Nucleus accumbens (tissue), 56 donors: Measurements from ENCODE around the gene DOCK3.

Experiments
- DNase-seq, 56 donors: peaks; one replicate each; lab custom pipeline; 2025; lab: John Stamatoyannopoulos, UW

Gene DOCK3, protein sequence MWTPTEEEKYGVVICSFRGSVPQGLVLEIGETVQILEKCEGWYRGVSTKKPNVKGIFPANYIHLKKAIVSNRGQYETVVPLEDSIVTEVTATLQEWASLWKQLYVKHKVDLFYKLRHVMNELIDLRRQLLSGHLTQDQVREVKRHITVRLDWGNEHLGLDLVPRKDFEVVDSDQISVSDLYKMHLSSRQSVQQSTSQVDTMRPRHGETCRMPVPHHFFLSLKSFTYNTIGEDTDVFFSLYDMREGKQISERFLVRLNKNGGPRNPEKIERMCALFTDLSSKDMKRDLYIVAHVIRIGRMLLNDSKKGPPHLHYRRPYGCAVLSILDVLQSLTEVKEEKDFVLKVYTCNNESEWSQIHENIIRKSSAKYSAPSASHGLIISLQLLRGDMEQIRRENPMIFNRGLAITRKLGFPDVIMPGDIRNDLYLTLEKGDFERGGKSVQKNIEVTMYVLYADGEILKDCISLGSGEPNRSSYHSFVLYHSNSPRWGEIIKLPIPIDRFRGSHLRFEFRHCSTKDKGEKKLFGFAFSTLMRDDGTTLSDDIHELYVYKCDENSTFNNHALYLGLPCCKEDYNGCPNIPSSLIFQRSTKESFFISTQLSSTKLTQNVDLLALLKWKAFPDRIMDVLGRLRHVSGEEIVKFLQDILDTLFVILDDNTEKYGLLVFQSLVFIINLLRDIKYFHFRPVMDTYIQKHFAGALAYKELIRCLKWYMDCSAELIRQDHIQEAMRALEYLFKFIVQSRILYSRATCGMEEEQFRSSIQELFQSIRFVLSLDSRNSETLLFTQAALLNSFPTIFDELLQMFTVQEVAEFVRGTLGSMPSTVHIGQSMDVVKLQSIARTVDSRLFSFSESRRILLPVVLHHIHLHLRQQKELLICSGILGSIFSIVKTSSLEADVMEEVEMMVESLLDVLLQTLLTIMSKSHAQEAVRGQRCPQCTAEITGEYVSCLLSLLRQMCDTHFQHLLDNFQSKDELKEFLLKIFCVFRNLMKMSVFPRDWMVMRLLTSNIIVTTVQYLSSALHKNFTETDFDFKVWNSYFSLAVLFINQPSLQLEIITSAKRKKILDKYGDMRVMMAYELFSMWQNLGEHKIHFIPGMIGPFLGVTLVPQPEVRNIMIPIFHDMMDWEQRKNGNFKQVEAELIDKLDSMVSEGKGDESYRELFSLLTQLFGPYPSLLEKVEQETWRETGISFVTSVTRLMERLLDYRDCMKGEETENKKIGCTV (N-terminal part only)

DNA sequence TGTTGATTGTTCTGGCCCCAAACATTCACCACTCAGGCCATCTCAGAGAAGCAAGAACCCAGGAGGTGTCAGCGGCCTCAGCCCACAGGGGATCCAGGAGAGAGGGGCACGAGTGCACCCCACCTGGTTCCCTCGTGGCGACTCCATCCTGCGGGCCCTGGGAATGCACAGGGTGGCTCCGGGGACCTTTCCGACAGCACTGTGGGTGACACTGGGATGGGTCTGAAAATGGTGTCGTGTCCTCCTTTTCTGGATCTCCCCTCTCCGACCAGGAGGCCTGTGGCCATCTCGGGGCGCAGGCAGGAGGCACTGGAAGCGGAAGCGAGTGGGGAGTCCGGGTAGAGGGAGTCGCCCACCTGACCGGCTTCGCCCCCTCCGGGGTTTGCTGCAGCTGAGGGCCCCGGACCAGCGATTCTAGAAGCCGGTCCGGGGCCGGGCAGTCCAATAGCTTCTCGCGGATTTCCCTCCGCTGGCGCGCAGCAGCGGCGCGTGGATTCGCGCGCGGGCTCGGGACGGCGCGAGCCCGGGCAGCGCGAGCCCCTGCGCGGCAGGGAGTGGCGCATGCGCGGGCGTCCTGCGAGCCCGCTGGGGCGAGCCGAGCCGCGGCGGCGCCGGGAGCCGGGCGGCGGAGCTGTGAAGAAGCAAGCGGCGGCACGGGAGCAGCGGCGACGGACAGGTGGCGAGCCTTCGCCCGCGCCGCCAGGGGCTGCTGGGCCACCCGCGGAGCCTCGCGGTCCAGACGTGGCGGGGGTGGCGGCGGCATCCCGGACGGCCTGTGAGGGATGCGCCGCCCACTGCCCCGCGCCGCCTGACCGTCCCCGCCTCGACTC lies at the start of gene DOCK3:
Gene DOCK3 (plus strand): TSS at position 579 of the 830 bp plus-strand sequence. CDS start 337 bp downstream, outside the sequence.
- peak in 40 of 56 donors; percentile 19 to 79 (median 48) for DNase-seq

DNA sequence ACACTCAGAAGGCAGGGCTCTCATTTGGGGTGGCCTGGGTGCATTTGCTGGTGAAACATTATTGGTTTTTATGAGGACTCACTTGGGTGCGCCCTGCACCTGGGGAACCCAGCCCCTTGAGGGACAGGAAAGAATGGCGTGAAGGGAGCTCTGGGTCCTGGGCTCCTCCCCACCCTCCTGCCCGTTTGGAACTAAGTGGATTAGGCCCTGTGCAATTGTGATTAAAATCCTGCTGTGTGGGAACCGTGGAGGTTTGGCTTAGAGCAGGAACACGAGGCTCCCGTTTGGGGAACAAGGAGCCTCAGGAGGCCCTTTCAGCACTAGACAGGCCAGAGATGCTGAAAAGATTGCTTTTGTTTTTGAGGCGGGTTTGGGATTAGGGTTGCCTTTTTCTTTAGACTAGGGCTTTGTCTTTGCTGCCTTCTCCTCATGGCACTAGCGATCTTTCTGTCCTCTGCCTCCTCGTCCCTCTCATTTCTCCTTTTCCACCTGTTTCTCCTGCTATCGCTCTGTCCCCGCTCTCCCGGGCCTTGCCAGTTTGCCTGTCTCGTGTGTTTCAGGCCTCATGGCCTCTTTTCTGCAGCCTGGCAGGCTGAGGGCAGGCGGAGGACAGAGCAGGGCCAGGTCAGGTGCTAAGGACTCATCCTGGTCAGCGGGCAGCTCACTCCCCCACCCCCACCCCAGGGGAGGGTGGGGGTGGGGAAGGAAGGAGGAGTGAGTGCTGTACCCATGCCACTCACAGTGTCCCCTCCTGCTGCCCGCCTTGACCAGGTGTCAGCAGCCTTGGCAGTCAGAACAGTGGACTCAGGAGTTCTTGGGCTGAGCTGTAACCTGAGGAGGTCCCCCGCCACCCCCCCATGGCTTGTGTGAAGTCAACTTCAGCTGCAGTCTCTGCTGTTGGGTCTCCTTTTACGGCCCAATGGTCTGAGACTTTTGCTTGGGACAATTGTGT lies 49.2 kb upstream of the DOCK3 start:
- DNase-seq = no peak

DNA sequence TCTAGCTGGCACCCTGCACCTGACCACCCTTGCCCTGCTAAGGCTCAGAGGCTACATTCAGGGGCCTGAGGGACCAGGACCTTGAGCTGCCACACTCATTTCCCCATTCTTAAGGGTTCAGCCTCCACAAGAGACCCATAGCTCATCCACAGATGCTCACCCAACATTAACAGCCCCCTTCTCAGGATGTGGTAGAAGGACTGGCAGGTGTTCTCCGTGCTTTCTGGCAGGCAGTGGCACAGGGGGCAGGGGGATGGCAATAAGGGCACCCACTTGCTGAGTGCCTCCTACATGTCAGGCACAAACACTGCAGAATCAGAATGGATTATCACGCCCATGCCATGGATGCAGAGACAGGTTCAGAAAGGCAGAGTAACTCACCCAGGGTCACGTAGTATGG lies 48.3 kb upstream of the DOCK3 start:
- no peak for DNase-seq

DNA sequence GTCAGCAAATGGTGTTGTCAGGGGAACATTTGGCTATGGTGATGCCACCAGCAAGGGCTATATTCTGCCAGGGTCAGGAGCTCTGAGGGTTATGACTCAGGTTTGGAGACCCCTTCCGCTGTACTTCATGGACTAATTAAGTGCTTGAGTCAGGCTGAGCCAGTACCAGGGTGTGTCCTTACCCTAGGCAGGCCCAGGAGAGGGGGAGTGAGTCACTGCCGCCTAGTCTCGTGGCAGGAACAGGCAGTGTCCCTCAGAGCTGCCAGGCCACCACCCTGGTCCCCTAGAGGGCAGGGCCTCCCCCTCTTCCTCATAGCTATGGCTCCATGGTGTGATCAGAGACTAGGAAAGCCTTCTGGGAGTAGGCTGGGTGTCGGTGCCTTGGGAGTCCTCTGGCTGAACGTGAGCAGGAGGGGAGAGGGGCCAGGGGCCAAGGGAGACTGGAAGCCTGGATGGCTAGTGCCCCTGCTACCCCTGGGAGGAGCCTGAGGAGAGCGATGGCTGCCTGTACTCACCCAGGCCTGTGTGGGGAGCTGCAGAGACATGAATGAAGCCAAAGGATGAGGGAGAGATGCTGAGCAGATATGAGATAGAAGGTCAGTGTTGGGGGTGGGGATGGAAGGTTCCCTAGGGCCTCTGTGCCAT lies 47.2 kb upstream of the DOCK3 start:
- peak in 19 of 56 donors; percentile 13 to 50 (median 30) for DNase-seq

DNA sequence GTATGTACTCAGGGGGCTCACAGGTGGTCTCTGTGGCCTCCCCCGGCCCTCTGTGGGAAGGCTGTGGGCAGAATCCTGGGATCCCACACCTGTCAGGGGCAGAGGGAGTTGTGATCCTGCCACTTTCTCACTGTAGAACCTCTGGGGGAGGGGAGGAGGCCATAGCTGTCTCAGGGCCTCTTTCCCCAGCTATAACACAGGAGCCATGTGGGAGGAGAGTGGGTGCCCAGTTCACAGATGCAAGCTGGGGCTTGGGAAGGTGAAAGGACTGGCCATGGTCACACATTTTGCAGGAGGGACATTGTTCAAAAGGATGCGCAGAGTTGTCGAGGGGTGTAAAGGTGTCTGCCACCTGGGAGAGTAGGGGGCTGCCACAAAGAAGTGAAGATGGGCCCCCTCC lies 46.1 kb upstream of the DOCK3 start:
- DNase-seq = no peak

DNA sequence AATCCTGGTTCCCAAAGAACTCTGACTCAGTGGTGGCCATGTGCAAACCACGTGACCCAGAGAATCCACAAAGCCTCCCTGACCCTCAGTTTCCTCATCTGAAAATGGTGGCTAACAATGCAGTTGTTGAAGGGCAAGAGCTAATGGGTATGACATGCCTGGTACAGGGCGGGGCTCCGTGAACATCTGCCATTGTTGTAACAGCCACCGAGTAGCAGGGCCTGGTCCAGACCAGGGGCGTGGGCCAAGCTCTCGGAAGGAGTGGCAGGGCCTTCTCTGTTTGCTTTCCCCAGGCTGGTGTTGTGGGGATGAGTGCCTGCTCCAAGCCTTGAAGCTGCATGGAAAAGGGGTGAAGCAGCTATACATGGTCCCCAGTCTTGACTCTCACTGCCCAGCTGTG lies 44.3 kb upstream of the DOCK3 start:
- no peak for DNase-seq

DNA sequence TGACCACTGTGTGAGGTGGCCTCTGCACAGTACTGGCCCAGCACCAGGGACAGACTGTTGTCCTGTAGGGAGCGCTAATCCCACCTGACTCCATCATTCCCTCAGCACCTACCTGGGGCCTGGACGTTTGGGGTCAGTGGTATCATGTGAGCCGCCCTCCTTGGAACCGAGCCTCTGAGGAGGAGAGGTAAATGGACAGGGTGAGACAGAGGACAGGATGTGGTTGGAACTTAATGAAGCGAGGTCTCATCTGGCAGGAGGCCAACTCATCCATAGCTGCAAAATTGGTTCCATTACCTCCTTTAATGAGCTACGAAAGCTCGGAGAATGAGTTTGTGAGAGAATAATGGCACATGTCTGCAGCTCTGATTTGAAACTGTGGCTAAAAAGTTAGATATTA lies 43.9 kb upstream of the DOCK3 start:
- DNase-seq = no peak

DNA sequence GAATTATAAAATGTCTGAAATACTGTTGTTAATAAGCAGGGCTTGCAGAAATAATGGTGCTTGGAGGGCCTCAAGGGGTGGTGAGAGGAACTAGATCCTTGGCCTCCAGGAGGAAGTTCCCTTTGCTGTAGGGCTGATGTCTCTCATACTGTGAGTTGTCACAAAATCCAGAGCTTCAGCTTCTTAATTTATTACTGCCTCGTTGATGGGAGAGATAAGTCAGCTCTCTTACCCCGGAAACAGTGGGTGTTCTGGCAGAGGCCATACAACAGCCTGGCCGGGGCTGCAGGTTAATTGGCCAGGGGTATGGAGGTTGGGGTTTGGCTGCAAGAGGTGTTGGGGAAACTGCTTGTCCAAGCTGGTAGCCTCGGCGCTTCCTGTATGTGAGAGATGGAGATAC lies 42.3 kb upstream of the DOCK3 start:
- DNase-seq = no peak

DNA sequence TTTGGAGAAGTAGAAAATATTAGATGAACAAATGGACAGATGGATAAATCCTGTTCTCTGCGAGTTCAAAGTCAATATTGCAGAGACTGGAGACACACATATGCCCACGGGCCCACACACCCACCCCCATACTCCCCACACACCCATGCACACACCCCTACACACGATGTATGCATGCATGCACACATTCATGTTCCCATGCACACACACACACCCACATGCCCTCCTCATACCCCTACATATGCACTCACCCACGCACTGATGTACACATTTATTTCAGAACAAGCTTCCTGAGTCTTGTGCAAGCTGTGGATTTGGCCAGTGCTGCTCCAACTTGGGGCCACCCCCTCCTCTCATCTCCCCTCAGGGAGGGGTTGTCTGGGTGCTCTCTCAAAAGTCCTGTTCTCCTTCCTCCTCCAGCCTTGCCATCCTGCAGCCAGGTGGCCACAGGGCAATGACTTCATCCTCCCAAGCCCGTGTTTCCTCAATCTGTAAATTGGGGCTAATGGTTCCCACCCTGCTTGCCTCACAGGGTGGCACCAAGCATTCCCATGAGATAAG lies 41.4 kb upstream of the DOCK3 start:
- DNase-seq = no peak

DNA sequence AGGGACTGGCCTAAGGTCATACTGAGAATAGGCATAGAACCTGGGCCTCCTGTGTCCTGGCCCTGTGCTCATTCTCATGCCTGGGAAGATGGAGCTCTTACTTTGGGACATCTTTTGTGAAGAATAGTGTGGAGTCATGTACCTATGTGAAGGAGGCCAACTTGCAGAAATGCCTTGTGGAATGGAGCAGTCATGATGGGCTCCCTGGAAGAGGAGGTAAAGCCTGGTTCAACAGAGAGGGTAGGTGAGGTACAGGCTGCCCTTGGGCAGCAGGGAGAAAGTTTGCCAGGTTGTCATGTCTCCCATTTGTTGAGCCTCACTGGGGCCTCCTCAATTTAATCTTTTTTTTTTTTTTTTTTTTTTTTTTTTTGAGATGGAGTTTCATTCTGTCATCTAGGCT lies 39.7 kb upstream of the DOCK3 start:
- no peak for DNase-seq

DNA sequence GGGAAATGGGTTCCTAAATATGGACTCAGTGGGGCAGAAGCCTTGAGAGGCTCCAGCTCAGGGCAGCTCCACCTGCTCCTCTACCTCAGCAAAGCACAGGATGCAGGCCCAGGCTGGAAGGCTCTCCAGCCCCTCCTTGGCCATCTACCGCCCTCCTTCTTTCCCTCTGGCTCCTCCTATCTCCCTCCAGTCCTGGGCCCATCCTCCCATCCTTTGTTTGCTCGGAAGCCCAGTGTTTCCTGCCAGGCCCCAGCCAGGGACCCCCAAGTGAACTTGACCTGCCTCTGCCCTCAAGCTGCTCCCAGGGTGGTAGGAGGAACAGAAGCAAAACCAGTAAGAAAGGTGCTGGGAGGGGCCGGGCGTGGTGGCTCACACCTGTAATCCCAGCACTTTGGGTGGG lies 37.7 kb upstream of the DOCK3 start:
- no peak for DNase-seq

DNA sequence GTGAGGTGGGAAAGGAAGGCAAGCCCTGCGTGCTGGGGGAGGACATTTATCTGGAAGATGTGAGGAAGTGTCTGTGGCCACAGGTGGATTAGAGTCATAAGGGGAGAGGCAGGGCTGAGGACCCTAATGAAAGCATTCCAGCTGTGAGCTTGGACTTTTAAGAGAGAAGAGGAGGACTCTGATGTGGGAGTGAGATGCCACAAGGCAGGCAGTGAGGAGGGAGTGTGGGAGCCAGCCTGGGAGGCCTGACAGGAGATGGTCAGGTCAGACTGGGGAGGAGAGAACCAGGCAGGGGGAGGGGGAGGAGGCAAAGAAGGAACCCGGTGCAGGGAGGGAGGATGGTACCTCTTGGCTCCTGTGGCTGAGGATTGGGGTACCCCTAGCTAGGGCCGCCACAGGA lies 36.8 kb upstream of the DOCK3 start:
- DNase-seq = no peak

DNA sequence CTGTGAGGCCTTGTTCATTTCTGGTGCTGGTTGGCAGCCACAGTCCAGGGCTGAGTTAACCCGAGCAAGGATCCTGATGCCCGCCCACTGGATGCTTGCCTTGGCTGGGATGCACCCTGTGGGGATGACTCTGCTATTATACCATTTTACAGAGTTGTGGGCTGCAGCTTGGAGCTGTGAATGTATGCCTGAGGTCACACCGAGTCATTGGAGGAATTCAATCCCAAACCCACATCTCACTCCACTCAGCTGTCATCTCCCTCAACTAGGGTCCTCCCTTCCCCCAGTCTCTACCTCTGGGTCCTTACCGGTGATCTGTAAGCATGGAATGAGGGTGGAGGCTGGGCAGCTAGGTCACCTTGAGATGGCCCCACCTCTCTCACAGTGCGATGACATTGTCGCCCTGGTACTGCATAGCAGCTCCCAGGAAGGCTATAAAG lies 35.7 kb upstream of the DOCK3 start:
- no peak for DNase-seq

DNA sequence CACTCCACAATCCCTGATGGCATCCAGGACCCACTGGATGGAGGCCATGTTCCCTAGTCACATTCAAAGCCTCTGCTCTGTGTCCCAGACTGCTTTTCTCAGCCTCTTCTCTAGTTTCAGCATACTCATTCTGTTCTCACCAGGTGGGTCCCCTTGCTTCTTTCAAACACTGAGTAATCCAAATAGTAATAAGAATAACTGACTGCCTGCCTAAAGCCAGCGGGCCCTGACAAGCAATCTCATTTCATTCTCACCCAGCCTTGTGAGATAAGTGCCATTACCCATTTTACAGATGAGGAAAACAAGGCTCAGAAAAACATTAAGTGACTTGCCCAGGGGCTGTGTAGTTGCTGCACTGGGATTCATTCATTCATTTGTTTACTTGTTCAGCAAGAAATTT lies 32.3 kb upstream of the DOCK3 start:
- no peak for DNase-seq

DNA sequence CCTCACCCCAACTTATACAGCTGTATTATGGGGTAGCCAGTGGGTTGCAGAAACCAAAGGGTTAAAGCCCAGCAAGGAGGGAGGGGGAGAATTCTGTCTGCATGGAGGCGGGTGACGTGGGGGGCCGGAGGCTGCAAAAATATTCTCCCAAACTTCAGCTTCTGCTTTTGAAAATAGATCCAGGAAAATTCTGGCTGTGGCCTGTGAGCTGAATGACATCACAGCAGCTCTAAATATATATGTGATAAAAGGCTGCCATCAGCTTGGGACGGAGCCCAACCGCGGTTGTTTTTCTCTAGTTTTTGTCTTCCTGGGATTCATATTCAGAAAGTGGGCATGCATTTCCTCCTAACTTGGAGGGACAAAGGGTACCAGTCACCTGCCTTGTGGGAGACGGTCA lies 30.2 kb upstream of the DOCK3 start:
- DNase-seq = peak in 2 of 56 donors; percentile 8 to 16

DNA sequence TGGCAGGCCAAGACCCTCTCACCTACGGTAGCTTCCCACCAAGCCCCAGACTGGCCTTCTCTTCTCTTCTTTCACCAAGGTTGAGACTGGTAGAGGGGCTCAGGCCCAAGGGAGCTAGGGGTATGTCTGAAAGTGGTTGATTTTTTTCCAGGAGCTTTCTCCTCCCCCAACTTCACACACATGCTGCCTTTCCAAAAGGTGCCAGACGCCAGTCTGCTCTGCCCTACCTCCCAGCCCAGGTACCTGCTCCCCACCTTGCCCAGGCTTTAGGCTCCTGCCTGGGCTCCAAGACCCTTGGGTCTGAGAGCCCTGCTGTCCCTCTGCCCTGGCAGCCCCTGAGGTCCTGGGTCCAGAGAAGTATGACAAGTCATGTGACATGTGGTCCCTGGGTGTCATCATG lies 29.3 kb upstream of the DOCK3 start:
- DNase-seq = no peak

DNA sequence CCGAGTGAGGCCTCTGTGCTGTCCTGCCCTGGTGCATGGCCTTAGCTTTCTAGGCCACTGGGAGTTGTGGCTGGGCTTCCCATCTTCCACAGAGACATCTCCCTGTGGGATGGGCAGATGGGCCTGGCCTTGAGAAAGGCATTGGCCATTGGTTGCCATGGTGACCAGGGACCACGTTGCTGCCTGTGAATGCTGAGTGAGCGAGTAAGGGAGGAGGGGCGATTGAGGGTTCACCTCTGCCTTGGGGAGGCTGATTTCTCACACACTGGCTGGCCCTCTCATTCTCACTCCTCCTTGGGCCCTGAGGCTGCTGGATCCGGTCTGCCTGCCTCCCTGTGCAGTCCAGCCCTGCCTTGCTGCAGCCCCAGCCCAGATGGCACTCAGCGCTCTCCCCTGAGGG lies 26.4 kb upstream of the DOCK3 start:
- DNase-seq = peak in 2 of 56 donors; percentile 11 to 56

DNA sequence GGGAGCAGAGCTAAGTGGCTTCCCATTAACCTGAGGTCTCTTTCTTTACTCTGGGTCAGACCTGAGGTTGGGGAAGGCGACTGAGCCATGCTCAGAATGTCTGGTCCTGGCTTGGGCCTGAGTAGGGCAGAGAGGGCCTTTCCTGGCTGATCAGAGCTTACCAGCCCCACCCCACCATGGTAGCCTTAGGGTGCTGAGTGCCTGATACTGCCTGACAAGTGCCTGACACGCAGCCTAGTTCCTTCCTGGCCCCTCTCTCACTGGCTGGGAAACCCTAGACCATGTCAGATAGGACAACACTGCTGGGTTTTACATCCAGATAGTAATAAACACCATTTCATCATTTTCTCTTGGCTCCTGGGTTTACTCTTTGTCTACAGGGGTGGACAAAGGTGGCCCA lies 25.8 kb upstream of the DOCK3 start:
- DNase-seq = no peak
